ENCODE measurements around the gene KRTAP5-4.

The KRTAP5-4 gene

GRCh38 chr11:1572197-1573076, 49.5 kb downstream of the KRTAP5-4 start, which contains the start of gene DUSP8:
Gene DUSP8, minus strand, starts transcription at chr11:1572271. Its CDS starts 6,445 bp downstream, at chr11:1565826.
- DNase-seq (ENCODE audit: low read depth in 2 of 2): peak; percentile 80 to 87

- DNase-seq (ENCODE audit: low read depth in 2 of 2): no peak
Measured at GRCh38 chr11:1571760-1572196, 50.2 kb downstream of the KRTAP5-4 start.
